Panc1 (cell line): ENCODE data around the gene EIF4EBP2.

ENCODE experiments used
- POLR2AphosphoS5 ChIP-seq: IDR thresholded peaks from 2 replicates; pipeline ENCODE4 v1.6.1; 2012; ENCODE audit warnings: mild to moderate bottlenecking, low read depth, low read length, moderate library complexity
- TF ChIP-seq, protein P1 (sequence below): fragments of 450-650 bp; IDR thresholded peaks from 2 replicates; pipeline ENCODE4 v1.5.1; 2017; ENCODE audit warnings: mild to moderate bottlenecking

- TF ChIP-seq, protein P1, sequence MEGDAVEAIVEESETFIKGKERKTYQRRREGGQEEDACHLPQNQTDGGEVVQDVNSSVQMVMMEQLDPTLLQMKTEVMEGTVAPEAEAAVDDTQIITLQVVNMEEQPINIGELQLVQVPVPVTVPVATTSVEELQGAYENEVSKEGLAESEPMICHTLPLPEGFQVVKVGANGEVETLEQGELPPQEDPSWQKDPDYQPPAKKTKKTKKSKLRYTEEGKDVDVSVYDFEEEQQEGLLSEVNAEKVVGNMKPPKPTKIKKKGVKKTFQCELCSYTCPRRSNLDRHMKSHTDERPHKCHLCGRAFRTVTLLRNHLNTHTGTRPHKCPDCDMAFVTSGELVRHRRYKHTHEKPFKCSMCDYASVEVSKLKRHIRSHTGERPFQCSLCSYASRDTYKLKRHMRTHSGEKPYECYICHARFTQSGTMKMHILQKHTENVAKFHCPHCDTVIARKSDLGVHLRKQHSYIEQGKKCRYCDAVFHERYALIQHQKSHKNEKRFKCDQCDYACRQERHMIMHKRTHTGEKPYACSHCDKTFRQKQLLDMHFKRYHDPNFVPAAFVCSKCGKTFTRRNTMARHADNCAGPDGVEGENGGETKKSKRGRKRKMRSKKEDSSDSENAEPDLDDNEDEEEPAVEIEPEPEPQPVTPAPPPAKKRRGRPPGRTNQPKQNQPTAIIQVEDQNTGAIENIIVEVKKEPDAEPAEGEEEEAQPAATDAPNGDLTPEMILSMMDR = no peak
- TF ChIP-seq POLR2AphosphoS5 = no peak
These were observed 4.8 kb upstream of the EIF4EBP2 start for GRCh38 chr10:70399177-70399576.
